Measurements from ENCODE around the gene GRB7.

Gene GRB7

DNA sequence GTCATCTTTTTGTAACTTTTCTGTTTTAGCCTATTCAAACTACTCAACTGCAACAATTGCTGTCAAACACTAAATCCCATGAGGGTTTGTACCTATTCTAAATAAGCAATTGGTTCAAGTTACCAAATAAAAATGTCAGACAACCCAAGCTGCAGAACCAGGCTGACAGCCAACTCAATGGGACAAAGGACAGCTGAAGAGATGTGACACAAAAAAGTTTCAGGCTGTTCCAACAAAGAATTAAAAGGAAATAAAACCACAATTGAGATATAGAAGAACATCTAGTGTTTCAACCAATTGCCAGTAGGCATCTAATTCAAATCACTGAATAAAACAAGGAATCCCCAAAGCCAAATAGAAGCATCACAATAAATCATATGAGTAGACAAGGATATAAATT lies 49.3 kb downstream of the GRB7 start:
- no peak overlapping the region for H3K9ac ChIP-seq (ENCODE audit: low read length)
- no peak overlapping the region for H3K27ac ChIP-seq (ENCODE audit: low read length)
- no peaks in the 10 kb centered on the region for H3K36me3 ChIP-seq (ENCODE audit: control insufficient read depth, low read depth, low read length)
- H3K27me3 ChIP-seq (ENCODE audit: control insufficient read depth, insufficient read depth, low read length) = no peaks in the 10 kb centered on the region
- no peaks in the 10 kb centered on the region for H3K9me3 ChIP-seq (ENCODE audit: control insufficient read depth, low read depth, low read length)
- H3K4me1 ChIP-seq (ENCODE audit: control insufficient read depth, low read depth, low read length) = no peaks in the 10 kb centered on the region
- H3K4me3 ChIP-seq (ENCODE audit: low read length) = no peak overlapping the region

DNA sequence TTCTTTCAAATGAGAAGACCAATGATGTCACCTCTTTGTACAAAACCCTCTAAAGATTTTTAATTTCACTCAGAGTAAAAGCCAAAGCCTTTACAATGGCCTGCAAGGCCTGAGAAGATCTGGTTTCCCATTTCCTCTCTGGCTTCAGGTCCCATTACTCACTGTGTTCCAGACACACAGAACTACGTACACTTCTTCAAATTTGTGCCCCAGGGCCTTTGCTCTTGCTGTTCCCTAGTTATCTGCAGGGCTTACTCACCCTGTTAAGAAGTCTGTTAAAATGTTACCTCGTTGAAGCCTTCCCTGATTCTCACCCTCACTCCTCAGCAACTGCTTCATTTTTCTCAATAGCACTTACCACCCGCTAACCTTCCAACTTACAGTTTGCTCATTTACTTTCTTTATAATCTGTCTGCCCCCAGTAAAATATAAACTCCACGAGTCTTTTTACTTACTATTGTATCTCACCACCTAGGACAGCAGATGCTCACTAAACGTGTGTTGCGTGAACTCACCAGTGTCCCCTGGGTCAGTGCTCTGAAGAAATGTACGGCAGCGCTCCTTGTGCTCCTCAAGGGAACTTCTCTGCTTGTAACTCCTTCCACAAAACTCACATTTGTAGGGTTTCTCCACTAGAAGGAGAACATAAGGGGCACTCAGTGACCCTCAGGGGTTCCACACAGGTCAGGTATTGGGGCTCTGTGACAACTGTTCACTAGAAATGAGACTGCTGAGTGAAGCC lies 50.2 kb downstream of the GRB7 start:
- no peak overlapping the region for H3K27ac ChIP-seq (ENCODE audit: low read length)
- H3K9ac ChIP-seq (ENCODE audit: low read length) = no peak overlapping the region
- no peaks in the 10 kb centered on the region for H3K27me3 ChIP-seq (ENCODE audit: control insufficient read depth, insufficient read depth, low read length)
- no peaks in the 10 kb centered on the region for H3K9me3 ChIP-seq (ENCODE audit: control insufficient read depth, low read depth, low read length)
- H3K36me3 ChIP-seq (ENCODE audit: control insufficient read depth, low read depth, low read length) = no peaks in the 10 kb centered on the region
- H3K4me1 ChIP-seq (ENCODE audit: control insufficient read depth, low read depth, low read length) = no peaks in the 10 kb centered on the region
- H3K4me3 ChIP-seq (ENCODE audit: low read length) = no peak overlapping the region

DNA sequence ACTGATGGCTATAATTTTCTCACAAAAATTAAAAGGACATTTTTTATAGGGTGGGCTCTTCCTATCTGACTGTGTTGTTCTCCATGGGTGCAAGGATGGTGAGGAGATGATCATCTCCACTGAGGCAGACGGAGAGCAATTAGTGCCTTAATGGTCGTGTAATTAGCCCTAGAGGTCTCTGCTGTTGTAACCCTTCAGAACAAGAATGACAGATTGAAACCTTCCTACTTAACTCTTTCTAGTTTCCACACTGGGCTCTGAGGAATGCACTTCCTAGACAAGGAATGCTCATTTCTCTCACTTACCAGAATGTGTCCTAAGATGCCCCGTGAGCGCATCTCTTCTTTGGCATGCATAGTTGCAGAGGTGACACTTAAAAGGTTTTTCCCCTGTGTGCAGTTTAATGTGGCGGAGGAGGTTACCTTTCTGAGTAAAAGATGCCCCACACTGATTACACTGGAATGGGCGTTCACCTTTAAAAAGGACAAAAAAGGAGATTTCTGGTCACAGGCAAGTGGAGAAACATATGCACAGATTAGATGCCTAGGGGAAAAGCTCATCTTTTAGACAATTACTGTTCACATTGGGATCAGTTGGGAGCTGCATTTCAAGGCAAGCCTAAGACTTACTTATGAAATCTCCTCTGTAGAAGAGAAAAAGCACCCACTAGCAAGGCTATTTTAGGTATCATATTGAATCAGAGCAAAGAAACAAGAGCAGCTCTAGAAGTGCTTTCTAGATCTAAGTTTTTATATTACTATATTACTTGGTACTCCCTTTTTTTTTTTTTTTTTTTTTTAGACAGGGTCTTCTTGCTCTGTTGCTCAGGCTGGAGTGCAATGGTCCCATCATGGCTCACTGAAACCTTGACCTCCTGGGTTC lies 53.6 kb downstream of the GRB7 start:
- Histone ChIP-seq H3K4me1 (ENCODE audit: control insufficient read depth, low read depth, low read length) (no peaks in the 10 kb centered on the region), H3K27ac (ENCODE audit: low read length) (no peak overlapping the region), H3K9ac (ENCODE audit: low read length) (no peak overlapping the region), H3K9me3 (ENCODE audit: control insufficient read depth, low read depth, low read length) (no peaks in the 10 kb centered on the region), H3K36me3 (ENCODE audit: control insufficient read depth, low read depth, low read length) (no peaks in the 10 kb centered on the region), H3K4me3 (ENCODE audit: low read length) (no peak overlapping the region), H3K27me3 (ENCODE audit: control insufficient read depth, insufficient read depth, low read length) (no peaks in the 10 kb centered on the region)

DNA sequence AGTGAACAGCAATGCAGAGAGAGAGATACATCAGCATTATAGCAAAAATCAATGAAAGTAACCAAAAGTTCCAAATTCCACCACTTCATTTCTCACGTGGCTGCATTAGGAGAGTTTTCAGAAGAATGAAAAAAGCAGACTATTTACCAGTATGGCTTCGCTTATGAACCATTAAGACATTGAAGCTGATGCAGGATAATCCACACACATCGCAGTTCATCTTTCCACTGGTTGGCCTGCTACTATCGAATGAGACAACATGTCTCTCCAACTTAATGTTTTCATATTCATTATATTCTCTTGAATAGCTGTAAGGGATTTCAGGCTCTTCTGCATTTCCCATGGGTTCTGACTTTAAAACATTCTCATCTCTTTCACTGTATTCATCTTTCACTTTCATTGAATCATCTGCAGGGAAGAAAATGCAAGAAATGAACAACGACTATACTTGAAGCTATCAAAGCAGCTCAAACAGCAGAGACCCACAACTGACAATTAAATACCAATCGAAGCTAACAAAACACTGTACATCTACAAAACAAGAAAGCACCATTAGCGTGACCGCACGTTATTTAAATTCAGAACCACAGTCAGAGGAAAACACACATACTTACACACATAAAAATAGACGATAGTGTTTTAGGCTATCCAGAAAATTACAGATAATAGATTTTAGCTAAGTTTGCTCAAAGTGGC lies 54.9 kb downstream of the GRB7 start:
- Histone ChIP-seq H3K27ac (ENCODE audit: low read length) (no peak overlapping the region), H3K27me3 (ENCODE audit: control insufficient read depth, insufficient read depth, low read length) (no peaks in the 10 kb centered on the region), H3K4me3 (ENCODE audit: low read length) (no peak overlapping the region), H3K9ac (ENCODE audit: low read length) (no peak overlapping the region), H3K36me3 (ENCODE audit: control insufficient read depth, low read depth, low read length) (no peaks in the 10 kb centered on the region), H3K4me1 (ENCODE audit: control insufficient read depth, low read depth, low read length) (no peaks in the 10 kb centered on the region), H3K9me3 (ENCODE audit: control insufficient read depth, low read depth, low read length) (no peaks in the 10 kb centered on the region)

DNA sequence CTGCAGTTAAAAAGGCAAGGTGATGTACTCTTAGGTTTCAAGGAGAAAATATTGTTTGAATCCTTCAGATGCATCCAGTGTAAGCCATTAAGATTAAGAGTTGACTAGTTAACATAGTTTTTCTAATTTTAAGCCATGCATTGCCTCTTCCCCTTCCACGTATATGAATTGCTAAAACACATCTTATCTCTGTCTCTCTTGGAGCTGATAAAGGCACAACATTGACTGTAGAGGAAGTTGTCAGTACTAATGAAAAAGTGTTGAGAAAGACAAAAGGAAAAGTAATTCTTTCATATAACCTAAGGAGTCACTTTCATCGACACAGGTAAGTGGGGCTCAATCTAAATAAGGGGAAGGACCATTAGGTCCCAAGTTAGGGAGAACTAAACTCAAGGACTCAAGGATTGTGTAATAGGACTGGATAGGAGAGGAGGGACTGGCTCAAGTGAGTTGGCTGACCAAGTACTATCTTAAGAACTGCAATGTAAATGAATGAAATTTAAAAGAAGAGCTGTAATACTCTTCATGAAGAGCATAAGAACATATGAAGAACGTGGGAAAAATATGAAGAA lies 55.6 kb downstream of the GRB7 start:
- Histone ChIP-seq H3K4me1 (ENCODE audit: control insufficient read depth, low read depth, low read length) (no peaks in the 10 kb centered on the region), H3K9ac (ENCODE audit: low read length) (no peak overlapping the region), H3K27me3 (ENCODE audit: control insufficient read depth, insufficient read depth, low read length) (no peaks in the 10 kb centered on the region), H3K27ac (ENCODE audit: low read length) (no peak overlapping the region), H3K9me3 (ENCODE audit: control insufficient read depth, low read depth, low read length) (no peaks in the 10 kb centered on the region), H3K36me3 (ENCODE audit: control insufficient read depth, low read depth, low read length) (no peaks in the 10 kb centered on the region), H3K4me3 (ENCODE audit: low read length) (no peak overlapping the region)

DNA sequence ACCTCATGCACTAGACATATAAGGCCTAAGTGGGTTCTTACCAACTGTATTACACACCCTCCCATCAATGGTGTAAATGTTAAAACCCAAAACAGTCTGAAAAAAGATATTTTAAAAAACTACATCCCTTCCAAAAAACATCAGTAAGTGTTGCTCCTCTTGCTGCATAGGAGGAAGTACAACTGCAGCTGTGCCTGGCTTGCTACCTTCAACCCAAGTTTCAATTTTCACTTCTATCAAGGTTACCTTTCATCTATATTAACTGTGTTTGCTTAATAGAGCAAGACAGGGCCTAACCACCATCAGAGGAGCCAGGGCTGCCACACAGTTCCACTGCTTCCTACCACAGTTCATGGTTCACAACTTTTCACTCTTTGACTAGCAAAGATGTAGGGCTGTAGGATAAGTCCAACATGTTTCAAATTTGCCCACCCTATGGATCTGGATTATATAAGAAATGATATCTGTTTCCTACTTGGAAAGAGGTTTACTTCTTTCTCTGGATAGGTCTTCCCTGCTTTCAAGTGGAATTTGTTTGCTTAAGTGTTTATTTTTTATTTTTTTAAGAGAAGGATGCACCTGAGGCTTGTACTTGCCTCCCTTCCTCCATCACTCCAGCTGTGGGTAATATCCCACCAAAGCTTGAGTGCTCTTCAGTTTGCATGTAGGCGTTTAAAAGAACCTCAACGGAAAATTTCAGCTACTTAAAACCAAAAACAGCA lies 56.7 kb downstream of the GRB7 start:
- H3K36me3 ChIP-seq (ENCODE audit: control insufficient read depth, low read depth, low read length) = no peaks in the 10 kb centered on the region
- H3K4me3 ChIP-seq (ENCODE audit: low read length) = no peak overlapping the region
- H3K4me1 ChIP-seq (ENCODE audit: control insufficient read depth, low read depth, low read length) = peaks cover under 1% of the 10 kb centered on the region
- no peaks in the 10 kb centered on the region for H3K27me3 ChIP-seq (ENCODE audit: control insufficient read depth, insufficient read depth, low read length)
- H3K9me3 ChIP-seq (ENCODE audit: control insufficient read depth, low read depth, low read length) = no peaks in the 10 kb centered on the region
- no peak overlapping the region for H3K9ac ChIP-seq (ENCODE audit: low read length)
- H3K27ac ChIP-seq (ENCODE audit: low read length) = no peak overlapping the region
